PC-3 (cell line): ENCODE data around the gene PPP4R3B.

ENCODE experiments used
- EZH2phosphoT487 ChIP-seq: fragments of 300-600 bp; sonication (generic); IDR thresholded peaks from 2 replicates; pipeline ENCODE4 v1.6.1; 2018; ENCODE audit warnings: mild to moderate bottlenecking, antibody characterized with exemption, low read length, borderline replicate concordance
- TF ChIP-seq, protein P1 (sequence below): fragments of 300-600 bp; sonication (generic); conservative IDR thresholded peaks from 2 replicates; pipeline ENCODE4 v1.5.1; 2017; ENCODE audit warnings: antibody characterized with exemption, low read depth, mild to moderate bottlenecking, low read length

DNA sequence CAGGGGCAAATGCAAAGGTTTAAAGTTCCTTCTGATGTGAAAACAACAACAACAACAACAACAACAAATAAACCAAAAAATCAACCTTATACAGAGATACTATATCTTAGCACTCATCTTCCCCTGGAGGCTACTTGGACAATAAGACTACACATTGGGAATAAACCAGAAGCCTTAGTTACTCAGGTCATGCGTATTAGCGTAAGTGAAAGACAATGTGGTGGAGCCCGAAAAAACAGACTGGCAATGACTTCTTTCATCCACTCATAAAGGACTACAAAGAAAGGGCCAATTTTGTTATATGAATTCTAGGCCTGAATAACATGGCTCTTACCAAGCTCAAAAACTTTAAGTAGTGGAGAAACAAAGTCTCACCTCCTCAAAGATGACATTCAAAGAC lies 19.4 kb upstream of the PPP4R3B start:
- TF ChIP-seq, protein P1, sequence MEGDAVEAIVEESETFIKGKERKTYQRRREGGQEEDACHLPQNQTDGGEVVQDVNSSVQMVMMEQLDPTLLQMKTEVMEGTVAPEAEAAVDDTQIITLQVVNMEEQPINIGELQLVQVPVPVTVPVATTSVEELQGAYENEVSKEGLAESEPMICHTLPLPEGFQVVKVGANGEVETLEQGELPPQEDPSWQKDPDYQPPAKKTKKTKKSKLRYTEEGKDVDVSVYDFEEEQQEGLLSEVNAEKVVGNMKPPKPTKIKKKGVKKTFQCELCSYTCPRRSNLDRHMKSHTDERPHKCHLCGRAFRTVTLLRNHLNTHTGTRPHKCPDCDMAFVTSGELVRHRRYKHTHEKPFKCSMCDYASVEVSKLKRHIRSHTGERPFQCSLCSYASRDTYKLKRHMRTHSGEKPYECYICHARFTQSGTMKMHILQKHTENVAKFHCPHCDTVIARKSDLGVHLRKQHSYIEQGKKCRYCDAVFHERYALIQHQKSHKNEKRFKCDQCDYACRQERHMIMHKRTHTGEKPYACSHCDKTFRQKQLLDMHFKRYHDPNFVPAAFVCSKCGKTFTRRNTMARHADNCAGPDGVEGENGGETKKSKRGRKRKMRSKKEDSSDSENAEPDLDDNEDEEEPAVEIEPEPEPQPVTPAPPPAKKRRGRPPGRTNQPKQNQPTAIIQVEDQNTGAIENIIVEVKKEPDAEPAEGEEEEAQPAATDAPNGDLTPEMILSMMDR: no peak
- no peak for TF ChIP-seq EZH2phosphoT487
